ENCODE results near the gene DOCK9.

DNA sequence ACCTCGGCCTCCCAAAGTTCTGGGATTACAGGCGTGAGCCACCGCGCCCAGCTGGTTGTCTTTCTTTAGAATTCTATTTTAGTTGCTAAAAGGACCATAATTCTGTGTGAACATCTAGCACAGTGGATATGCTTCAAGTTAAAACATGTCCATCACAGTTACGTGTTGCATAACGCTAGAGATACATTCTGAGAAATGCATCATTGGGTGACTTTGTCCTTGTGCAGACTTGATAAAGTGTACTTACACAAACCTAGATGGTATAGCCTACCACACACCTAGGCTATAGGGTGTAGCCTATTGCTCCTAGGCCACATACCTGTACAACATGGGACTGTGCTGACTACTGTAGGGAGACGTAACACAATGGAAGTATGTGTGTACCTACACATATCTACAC is 35.4 kb downstream of the DOCK9 start:
- TF ChIP-seq POLR2A (IDR thresholded peaks at IDR 0.05) (no peak), POLR2AphosphoS5 (IDR thresholded peaks at IDR 0.05; ENCODE audit: insufficient read depth in 1 of 2, low read depth in 1 of 2) (no peak)
- TF ChIP-seq, protein P1, sequence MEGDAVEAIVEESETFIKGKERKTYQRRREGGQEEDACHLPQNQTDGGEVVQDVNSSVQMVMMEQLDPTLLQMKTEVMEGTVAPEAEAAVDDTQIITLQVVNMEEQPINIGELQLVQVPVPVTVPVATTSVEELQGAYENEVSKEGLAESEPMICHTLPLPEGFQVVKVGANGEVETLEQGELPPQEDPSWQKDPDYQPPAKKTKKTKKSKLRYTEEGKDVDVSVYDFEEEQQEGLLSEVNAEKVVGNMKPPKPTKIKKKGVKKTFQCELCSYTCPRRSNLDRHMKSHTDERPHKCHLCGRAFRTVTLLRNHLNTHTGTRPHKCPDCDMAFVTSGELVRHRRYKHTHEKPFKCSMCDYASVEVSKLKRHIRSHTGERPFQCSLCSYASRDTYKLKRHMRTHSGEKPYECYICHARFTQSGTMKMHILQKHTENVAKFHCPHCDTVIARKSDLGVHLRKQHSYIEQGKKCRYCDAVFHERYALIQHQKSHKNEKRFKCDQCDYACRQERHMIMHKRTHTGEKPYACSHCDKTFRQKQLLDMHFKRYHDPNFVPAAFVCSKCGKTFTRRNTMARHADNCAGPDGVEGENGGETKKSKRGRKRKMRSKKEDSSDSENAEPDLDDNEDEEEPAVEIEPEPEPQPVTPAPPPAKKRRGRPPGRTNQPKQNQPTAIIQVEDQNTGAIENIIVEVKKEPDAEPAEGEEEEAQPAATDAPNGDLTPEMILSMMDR (IDR thresholded peaks at IDR 0.05): no peak
